Measurements from ENCODE around the gene THSD4. TPM values are rescaled to one million over a fixed set of nuclear protein-coding genes. Genes with fewer than 3 reads are reported as not detected.

The THSD4 gene
- total RNA-seq, 1 experiment from 2014 or later, result 65.4 TPM

DNA sequence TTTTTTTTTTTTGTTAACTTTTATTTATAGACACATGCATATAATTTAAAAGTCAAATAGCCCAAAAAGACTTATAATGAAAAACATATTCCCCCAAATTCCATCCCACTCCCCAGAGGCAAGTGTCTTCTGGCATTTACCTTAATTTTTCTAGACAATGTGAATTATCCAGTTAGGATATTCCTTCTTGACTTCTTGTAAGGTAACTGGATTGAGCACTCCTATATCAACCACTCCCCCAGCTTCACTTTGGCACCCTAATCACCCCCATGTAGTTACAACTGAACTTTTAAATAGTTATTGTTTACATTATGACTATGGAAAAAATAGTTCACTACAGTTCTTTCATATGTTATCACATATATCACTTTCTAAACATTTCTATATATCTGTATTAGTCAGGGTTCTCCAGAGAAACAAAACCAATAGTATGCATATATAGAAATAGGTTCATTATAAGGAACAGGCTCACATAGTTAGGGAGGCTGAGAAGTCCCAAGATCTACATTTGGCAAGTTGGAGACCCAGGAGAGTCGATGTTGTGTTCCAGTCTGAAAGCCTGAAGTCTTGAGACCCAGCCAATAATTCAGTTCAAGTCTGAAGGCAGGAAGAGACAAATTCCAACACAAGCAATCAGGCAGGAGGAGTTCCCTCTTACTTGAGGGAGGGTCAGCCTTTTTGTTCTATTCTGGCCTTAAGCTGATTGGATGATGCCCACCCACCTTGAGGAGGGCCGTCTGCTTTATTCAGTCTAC is 175.8 kb downstream of the THSD4 start:
- no peak for ATAC-seq
- Histone ChIP-seq H3K4me1 (ENCODE audit: control insufficient read depth, insufficient read depth, low read length) (peaks cover 58% of the 10 kb centered on the region), H3K36me3 (ENCODE audit: control insufficient read depth, insufficient read depth, low read length) (no peaks in the 10 kb centered on the region), H3K4me3 (ENCODE audit: low read depth in 2 of 2, low read length in 2 of 2) (no peak overlapping the region), H3K9me3 (ENCODE audit: control insufficient read depth, insufficient read depth, low read depth, low read length) (peaks cover 3% of the 10 kb centered on the region; the same call in 1 of the 2 replicates), H3K27me3 (ENCODE audit: control insufficient read depth, insufficient read depth, low read length) (no peaks in the 10 kb centered on the region), H3K27ac (ENCODE audit: low read length) (peak overlapping the region; percentile 25)
- TF ChIP-seq POLR2AphosphoS5 (IDR thresholded peaks at IDR 0.05; ENCODE audit: low read depth, low read length) (no peak), SIN3A (IDR thresholded peaks at IDR 0.05; ENCODE audit: borderline replicate concordance, insufficient read depth, low read depth, low read length) (no peak), TCF7L2 (IDR thresholded peaks at IDR 0.05; ENCODE audit: low read depth, low read length) (no peak)
- TF ChIP-seq, protein P1, sequence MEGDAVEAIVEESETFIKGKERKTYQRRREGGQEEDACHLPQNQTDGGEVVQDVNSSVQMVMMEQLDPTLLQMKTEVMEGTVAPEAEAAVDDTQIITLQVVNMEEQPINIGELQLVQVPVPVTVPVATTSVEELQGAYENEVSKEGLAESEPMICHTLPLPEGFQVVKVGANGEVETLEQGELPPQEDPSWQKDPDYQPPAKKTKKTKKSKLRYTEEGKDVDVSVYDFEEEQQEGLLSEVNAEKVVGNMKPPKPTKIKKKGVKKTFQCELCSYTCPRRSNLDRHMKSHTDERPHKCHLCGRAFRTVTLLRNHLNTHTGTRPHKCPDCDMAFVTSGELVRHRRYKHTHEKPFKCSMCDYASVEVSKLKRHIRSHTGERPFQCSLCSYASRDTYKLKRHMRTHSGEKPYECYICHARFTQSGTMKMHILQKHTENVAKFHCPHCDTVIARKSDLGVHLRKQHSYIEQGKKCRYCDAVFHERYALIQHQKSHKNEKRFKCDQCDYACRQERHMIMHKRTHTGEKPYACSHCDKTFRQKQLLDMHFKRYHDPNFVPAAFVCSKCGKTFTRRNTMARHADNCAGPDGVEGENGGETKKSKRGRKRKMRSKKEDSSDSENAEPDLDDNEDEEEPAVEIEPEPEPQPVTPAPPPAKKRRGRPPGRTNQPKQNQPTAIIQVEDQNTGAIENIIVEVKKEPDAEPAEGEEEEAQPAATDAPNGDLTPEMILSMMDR (IDR thresholded peaks at IDR 0.05), result no peak
- TF ChIP-seq, protein P2, sequence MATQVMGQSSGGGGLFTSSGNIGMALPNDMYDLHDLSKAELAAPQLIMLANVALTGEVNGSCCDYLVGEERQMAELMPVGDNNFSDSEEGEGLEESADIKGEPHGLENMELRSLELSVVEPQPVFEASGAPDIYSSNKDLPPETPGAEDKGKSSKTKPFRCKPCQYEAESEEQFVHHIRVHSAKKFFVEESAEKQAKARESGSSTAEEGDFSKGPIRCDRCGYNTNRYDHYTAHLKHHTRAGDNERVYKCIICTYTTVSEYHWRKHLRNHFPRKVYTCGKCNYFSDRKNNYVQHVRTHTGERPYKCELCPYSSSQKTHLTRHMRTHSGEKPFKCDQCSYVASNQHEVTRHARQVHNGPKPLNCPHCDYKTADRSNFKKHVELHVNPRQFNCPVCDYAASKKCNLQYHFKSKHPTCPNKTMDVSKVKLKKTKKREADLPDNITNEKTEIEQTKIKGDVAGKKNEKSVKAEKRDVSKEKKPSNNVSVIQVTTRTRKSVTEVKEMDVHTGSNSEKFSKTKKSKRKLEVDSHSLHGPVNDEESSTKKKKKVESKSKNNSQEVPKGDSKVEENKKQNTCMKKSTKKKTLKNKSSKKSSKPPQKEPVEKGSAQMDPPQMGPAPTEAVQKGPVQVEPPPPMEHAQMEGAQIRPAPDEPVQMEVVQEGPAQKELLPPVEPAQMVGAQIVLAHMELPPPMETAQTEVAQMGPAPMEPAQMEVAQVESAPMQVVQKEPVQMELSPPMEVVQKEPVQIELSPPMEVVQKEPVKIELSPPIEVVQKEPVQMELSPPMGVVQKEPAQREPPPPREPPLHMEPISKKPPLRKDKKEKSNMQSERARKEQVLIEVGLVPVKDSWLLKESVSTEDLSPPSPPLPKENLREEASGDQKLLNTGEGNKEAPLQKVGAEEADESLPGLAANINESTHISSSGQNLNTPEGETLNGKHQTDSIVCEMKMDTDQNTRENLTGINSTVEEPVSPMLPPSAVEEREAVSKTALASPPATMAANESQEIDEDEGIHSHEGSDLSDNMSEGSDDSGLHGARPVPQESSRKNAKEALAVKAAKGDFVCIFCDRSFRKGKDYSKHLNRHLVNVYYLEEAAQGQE (IDR thresholded peaks at IDR 0.05; ENCODE audit: insufficient read depth in 1 of 2, low read depth in 2 of 2, low read length in 1 of 2), result no peak
- intact Hi-C loops (cut with micrococcal nuclease; ENCODE audit: unreplicated experiment) (loop anchor here (10.0 kb wide), 1 partner anchor 176 kb away; the partner anchor contains the start of gene THSD4), in situ Hi-C loops (cut with HindIII; ENCODE audit: low pct_unique_long_range_greater_than_20kb, low sequenced_read_pairs) (no loop called here)
- no TSS peak for BruUV-seq (replicated peaks)
- DNase-seq (ENCODE audit: low read depth, low spot score), result no peak
- ChIA-PET POLR2A (no interaction called here), CTCF (no interaction called here)

DNA sequence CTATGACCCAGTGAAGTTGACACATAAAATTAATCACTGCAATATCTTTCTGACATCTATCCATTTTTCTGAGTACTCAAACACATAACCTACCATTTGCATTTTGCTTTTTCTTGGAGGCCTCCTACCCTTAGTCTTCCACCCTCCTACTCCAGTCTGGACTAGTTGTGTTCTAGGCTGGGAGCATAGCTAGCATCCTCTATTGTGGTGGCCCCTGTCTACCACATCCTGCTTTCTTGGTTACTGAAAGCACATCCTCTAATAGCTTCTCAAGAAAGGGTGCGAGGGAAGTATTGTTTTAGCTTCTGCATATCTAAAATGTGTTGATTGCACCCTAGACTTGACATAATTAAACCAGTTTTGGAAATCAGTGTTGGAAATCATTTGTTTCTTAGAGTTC is 176.5 kb downstream of the THSD4 start:
- in situ Hi-C loops (cut with HindIII; ENCODE audit: low pct_unique_long_range_greater_than_20kb, low sequenced_read_pairs), result no loop called here
- Histone ChIP-seq H3K36me3 (ENCODE audit: control insufficient read depth, insufficient read depth, low read length) (no peaks in the 10 kb centered on the region), H3K9me3 (ENCODE audit: control insufficient read depth, insufficient read depth, low read depth, low read length) (peaks cover 3% of the 10 kb centered on the region; the same call in 1 of the 2 replicates), H3K27ac (ENCODE audit: low read length) (peak overlapping the region; percentile 25; the same call in 1 of the 2 replicates), H3K27me3 (ENCODE audit: control insufficient read depth, insufficient read depth, low read length) (no peaks in the 10 kb centered on the region), H3K4me3 (ENCODE audit: low read depth in 2 of 2, low read length in 2 of 2) (no peak overlapping the region), H3K4me1 (ENCODE audit: control insufficient read depth, insufficient read depth, low read length) (peaks cover 65% of the 10 kb centered on the region)
- no TSS peak for BruUV-seq (replicated peaks)
- POLR2A ChIA-PET, result no interaction called here
- DNase-seq (ENCODE audit: low read depth, low spot score), result no peak
- intact Hi-C loops (cut with micrococcal nuclease; ENCODE audit: unreplicated experiment), result loop anchor here (10.0 kb wide), 1 partner anchor 177 kb away; the partner anchor contains the start of gene THSD4
- CTCF ChIA-PET, result no interaction called here
- TF ChIP-seq POLR2AphosphoS5 (IDR thresholded peaks at IDR 0.05; ENCODE audit: low read depth, low read length), result no peak
- no peak for TF ChIP-seq TCF7L2 (IDR thresholded peaks at IDR 0.05; ENCODE audit: low read depth, low read length)
- no peak for ATAC-seq

DNA sequence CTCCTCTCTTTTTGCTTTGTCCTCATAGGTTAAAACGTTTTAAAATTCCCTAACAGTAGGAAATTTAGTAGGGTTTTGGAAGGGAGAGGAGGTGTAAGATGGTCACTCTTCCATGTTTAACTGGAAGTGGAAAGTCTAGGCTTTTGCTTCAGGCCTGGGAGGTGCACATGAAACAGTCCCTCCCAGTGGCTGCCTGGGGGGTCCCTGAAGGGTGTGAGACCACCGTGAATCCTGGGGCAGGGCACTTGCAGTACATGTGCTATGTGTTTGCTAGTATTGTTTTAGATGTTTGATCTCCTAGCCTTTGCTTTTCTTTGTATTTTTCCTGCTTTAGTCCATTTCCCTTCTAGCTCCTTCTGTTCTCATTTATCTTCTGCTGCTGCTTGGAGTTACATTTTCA is 178.5 kb downstream of the THSD4 start:
- ATAC-seq, result no peak
- BruUV-seq (replicated peaks), result no TSS peak
- no peak overlapping the region for H3K4me3 ChIP-seq (ENCODE audit: low read depth in 2 of 2, low read length in 2 of 2)
- intact Hi-C loops (cut with micrococcal nuclease; ENCODE audit: unreplicated experiment) (loop anchor here (10.0 kb wide), 1 partner anchor 179 kb away; the partner anchor contains the start of gene THSD4), in situ Hi-C loops (cut with HindIII; ENCODE audit: low pct_unique_long_range_greater_than_20kb, low sequenced_read_pairs) (no loop called here)
- no peak for DNase-seq (ENCODE audit: low read depth, low spot score)
- ChIA-PET POLR2A (no interaction called here), CTCF (no interaction called here)
- peak overlapping the region; percentile 89 for H3K27ac ChIP-seq (ENCODE audit: low read length)
- TF ChIP-seq, protein P2 (IDR thresholded peaks at IDR 0.05; ENCODE audit: insufficient read depth in 1 of 2, low read depth in 2 of 2, low read length in 1 of 2), result no peak
- TF ChIP-seq, protein P1 (IDR thresholded peaks at IDR 0.05), result no peak
- TF ChIP-seq SIN3A (IDR thresholded peaks at IDR 0.05; ENCODE audit: borderline replicate concordance, insufficient read depth, low read depth, low read length) (no peak), TCF7L2 (IDR thresholded peaks at IDR 0.05; ENCODE audit: low read depth, low read length) (no peak), POLR2AphosphoS5 (IDR thresholded peaks at IDR 0.05; ENCODE audit: low read depth, low read length) (no peak)
- peaks cover 57% of the 10 kb centered on the region for H3K4me1 ChIP-seq (ENCODE audit: control insufficient read depth, insufficient read depth, low read length)
- H3K9me3 ChIP-seq (ENCODE audit: control insufficient read depth, insufficient read depth, low read depth, low read length), result peaks cover 3% of the 10 kb centered on the region; the same call in 1 of the 2 replicates
- H3K27me3 ChIP-seq (ENCODE audit: control insufficient read depth, insufficient read depth, low read length), result no peaks in the 10 kb centered on the region
- H3K36me3 ChIP-seq (ENCODE audit: control insufficient read depth, insufficient read depth, low read length), result no peaks in the 10 kb centered on the region
